Nephron progenitor cell (in vitro differentiated cells): Measurements from ENCODE around the gene BTN1A1.
"Not testable (repeated sequence)": the region's sequence is repeated elsewhere in the genome, so short reads cannot be mapped to it uniquely, and the experiment has no call there.

ENCODE experiments used
- DNase-seq: peaks from one replicate; pipeline ENCODE4 v3.0.0; 2021
- H3K27ac Mint-ChIP-seq: 2 replicates; pipeline ENCODE4 v1.8.0; 2021; ENCODE audit warnings: mild to moderate bottlenecking, moderate library complexity, mixed read lengths
- H3K27me3 Mint-ChIP-seq: 2 replicates; pipeline ENCODE4 v1.8.0; 2021; ENCODE audit warnings: mild to moderate bottlenecking, low read depth, mixed read lengths; ENCODE audit not compliant: poor library complexity
- H3K36me3 Mint-ChIP-seq: 2 replicates; pipeline ENCODE4 v1.8.0; 2021; ENCODE audit warnings: low read depth, mixed read lengths
- H3K4me1 Mint-ChIP-seq: 2 replicates; pipeline ENCODE4 v1.8.0; 2021; ENCODE audit warnings: mixed read lengths
- H3K4me3 Mint-ChIP-seq: 2 replicates; pipeline ENCODE4 v1.8.0; 2021; ENCODE audit warnings: mild to moderate bottlenecking, moderate library complexity, mixed read lengths
- H3K9me3 Mint-ChIP-seq: 2 replicates; pipeline ENCODE4 v1.8.0; 2021; ENCODE audit warnings: mild to moderate bottlenecking, moderate library complexity, mixed read lengths
- TF ChIP-seq, protein P1 (sequence below): fragments of 200-600 bp; sonication (generic); IDR thresholded peaks from 2 replicates; pipeline ENCODE4 v1.5.0; 2021; ENCODE audit warnings: antibody characterized with exemption

Gene BTN1A1

GRCh38 chr6:26539071-26539615 lies 39.0 kb downstream of the BTN1A1 start:
- H3K4me3 Mint-ChIP-seq: peak overlapping the region; percentile 90
- no peak for DNase-seq
- peaks cover 47% of the 10 kb centered on the region for H3K4me1 Mint-ChIP-seq
- H3K9me3 Mint-ChIP-seq: no peaks in the 10 kb centered on the region
- peak overlapping the region; percentile 98 for H3K27ac Mint-ChIP-seq
- H3K36me3 Mint-ChIP-seq: peaks cover 32% of the 10 kb centered on the region
- TF ChIP-seq, protein P1, sequence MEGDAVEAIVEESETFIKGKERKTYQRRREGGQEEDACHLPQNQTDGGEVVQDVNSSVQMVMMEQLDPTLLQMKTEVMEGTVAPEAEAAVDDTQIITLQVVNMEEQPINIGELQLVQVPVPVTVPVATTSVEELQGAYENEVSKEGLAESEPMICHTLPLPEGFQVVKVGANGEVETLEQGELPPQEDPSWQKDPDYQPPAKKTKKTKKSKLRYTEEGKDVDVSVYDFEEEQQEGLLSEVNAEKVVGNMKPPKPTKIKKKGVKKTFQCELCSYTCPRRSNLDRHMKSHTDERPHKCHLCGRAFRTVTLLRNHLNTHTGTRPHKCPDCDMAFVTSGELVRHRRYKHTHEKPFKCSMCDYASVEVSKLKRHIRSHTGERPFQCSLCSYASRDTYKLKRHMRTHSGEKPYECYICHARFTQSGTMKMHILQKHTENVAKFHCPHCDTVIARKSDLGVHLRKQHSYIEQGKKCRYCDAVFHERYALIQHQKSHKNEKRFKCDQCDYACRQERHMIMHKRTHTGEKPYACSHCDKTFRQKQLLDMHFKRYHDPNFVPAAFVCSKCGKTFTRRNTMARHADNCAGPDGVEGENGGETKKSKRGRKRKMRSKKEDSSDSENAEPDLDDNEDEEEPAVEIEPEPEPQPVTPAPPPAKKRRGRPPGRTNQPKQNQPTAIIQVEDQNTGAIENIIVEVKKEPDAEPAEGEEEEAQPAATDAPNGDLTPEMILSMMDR: no peak
- peaks cover 3% of the 10 kb centered on the region for H3K27me3 Mint-ChIP-seq

GRCh38 chr6:26541579-26541978 lies 41.5 kb downstream of the BTN1A1 start:
- no peak for DNase-seq
- Mint-ChIP-seq H3K4me1 (peaks cover 35% of the 10 kb centered on the region), H3K4me3 (no peak overlapping the region), H3K36me3 (peaks cover 54% of the 10 kb centered on the region), H3K27me3 (peaks cover 3% of the 10 kb centered on the region), H3K9me3 (no peaks in the 10 kb centered on the region), H3K27ac (no peak overlapping the region)
- TF ChIP-seq, protein P1: no peak

DNA sequence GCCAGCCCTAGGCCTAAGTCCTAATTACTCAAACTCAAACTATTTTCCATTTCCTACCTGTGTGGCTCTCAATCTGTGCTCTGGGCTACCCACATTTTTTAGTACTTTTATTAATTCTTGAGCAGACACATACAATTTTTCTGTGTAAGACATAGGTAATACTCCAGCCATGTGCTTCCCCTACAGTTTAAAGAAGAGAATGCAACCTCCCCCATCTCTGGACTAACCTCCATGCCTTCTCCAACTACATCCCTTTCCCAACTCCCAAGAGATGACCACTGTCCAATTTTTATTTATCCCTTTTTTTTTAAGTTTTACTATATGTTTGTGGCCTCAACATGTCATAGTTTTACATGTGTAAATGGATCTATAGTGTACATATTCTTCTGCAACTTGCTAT lies 43.9 kb downstream of the BTN1A1 start:
- H3K27ac Mint-ChIP-seq: no peak overlapping the region

GRCh38 chr6:26544473-26544872 lies 44.4 kb downstream of the BTN1A1 start:
- TF ChIP-seq, protein P1: no peak
- Mint-ChIP-seq H3K36me3 (peaks cover 61% of the 10 kb centered on the region), H3K4me1 (peaks cover 18% of the 10 kb centered on the region), H3K4me3 (no peak overlapping the region), H3K27me3 (no peaks in the 10 kb centered on the region), H3K27ac (no peak overlapping the region), H3K9me3 (no peaks in the 10 kb centered on the region)
- DNase-seq: no peak

More for the DNA sequence above, 43.9 kb downstream of the BTN1A1 start:
- TF ChIP-seq, protein P1: peak; percentile 37
- no peaks in the 10 kb centered on the region for H3K9me3 Mint-ChIP-seq
- no peak overlapping the region for H3K4me3 Mint-ChIP-seq
- no peak for DNase-seq
- H3K36me3 Mint-ChIP-seq: peaks cover 61% of the 10 kb centered on the region
- peaks cover 24% of the 10 kb centered on the region for H3K4me1 Mint-ChIP-seq
- no peaks in the 10 kb centered on the region for H3K27me3 Mint-ChIP-seq

DNA sequence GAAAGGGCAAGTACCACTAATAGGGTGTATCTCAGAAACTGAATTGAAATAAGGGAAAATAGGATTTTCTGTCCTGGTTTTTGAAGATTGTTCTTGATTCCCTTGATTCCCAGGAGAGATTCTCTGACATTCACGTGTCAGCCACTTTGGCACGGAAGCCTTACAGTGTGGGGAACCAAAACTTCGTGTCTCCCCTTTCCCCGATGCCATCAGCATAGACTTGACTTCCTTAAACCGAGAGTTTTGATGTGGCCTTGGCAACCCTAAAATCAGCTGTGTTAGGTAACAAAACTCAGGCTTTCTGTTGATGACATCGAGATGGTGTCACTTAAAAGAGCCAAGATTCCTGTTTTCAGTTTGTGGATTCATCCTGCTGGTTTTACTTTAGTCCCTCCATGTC lies 45.5 kb downstream of the BTN1A1 start:
- no peaks in the 10 kb centered on the region for H3K9me3 Mint-ChIP-seq
- TF ChIP-seq, protein P1: no peak
- no peaks in the 10 kb centered on the region for H3K27me3 Mint-ChIP-seq
- no peak overlapping the region for H3K4me3 Mint-ChIP-seq
- no peak for DNase-seq
- peaks cover 52% of the 10 kb centered on the region for H3K36me3 Mint-ChIP-seq
- peaks cover 13% of the 10 kb centered on the region for H3K4me1 Mint-ChIP-seq
- H3K27ac Mint-ChIP-seq: no peak overlapping the region

- not testable (repeated sequence) for H3K4me3 Mint-ChIP-seq, H3K4me1 Mint-ChIP-seq, DNase-seq, H3K27me3 Mint-ChIP-seq, H3K27ac Mint-ChIP-seq, H3K9me3 Mint-ChIP-seq
- H3K36me3 Mint-ChIP-seq: peaks cover 41% of the 10 kb centered on the region
These were observed 47.3 kb downstream of the BTN1A1 start for GRCh38 chr6:26547363-26547762.
